KOPT-K1 (cell line): ENCODE data around the gene ASPA.

ENCODE experiments used
- H3K27ac ChIP-seq: fragments of 200-600 bp; sonication (generic); 2 replicates; pipeline ENCODE4 v1.5.1; 2016; ENCODE audit warnings: antibody characterized with exemption, mild to moderate bottlenecking, low read depth, low read length; ENCODE audit not compliant: poor library complexity, severe bottlenecking
- H3K36me3 ChIP-seq: fragments of 200-600 bp; sonication (generic); 2 replicates; pipeline ENCODE4 v1.5.1; 2017; ENCODE audit warnings: antibody characterized with exemption, mild to moderate bottlenecking, low read length, moderate library complexity; ENCODE audit not compliant: insufficient read depth
- H3K9me3 ChIP-seq: fragments of 200-600 bp; sonication (generic); 2 replicates; pipeline ENCODE4 v1.5.1; 2017; ENCODE audit warnings: antibody characterized with exemption, low read length, mild to moderate bottlenecking; ENCODE audit not compliant: insufficient read depth, poor library complexity, severe bottlenecking

The ASPA gene

GRCh38 chr17:3535253-3535995 is 59.6 kb downstream of the ASPA start:
- no peak overlapping the region for H3K27ac ChIP-seq
- no peaks in the 10 kb centered on the region for H3K36me3 ChIP-seq

GRCh38 chr17:3536716-3537115 is 60.9 kb downstream of the ASPA start:
- Histone ChIP-seq H3K27ac (no peak overlapping the region), H3K36me3 (no peaks in the 10 kb centered on the region)

More at GRCh38 chr17:3535253-3535995, 59.6 kb downstream of the ASPA start:
- H3K9me3 ChIP-seq: no peaks in the 10 kb centered on the region

GRCh38 chr17:3539881-3540540 is 64.2 kb downstream of the ASPA start:
- Histone ChIP-seq H3K9me3 (no peaks in the 10 kb centered on the region), H3K27ac (no peak overlapping the region), H3K36me3 (no peaks in the 10 kb centered on the region)

More at GRCh38 chr17:3536716-3537115, 60.9 kb downstream of the ASPA start:
- H3K9me3 ChIP-seq: no peaks in the 10 kb centered on the region

GRCh38 chr17:3542410-3543088 is 66.8 kb downstream of the ASPA start:
- H3K27ac ChIP-seq: no peak overlapping the region
- H3K9me3 ChIP-seq: no peaks in the 10 kb centered on the region
- no peaks in the 10 kb centered on the region for H3K36me3 ChIP-seq

GRCh38 chr17:3543453-3543852 is 67.7 kb downstream of the ASPA start:
- Histone ChIP-seq H3K9me3 (no peaks in the 10 kb centered on the region), H3K27ac (no peak overlapping the region), H3K36me3 (no peaks in the 10 kb centered on the region)

GRCh38 chr17:3544365-3544764 is 68.6 kb downstream of the ASPA start:
- Histone ChIP-seq H3K9me3 (no peaks in the 10 kb centered on the region), H3K36me3 (no peaks in the 10 kb centered on the region), H3K27ac (no peak overlapping the region)

- Histone ChIP-seq H3K27ac (no peak overlapping the region), H3K36me3 (no peaks in the 10 kb centered on the region), H3K9me3 (no peaks in the 10 kb centered on the region)
Observed at GRCh38 chr17:3545151-3545550, 69.4 kb downstream of the ASPA start.

GRCh38 chr17:3546521-3546920 is 70.7 kb downstream of the ASPA start:
- Histone ChIP-seq H3K27ac (no peak overlapping the region), H3K9me3 (no peaks in the 10 kb centered on the region), H3K36me3 (no peaks in the 10 kb centered on the region)

- Histone ChIP-seq H3K9me3 (no peaks in the 10 kb centered on the region), H3K27ac (no peak overlapping the region), H3K36me3 (no peaks in the 10 kb centered on the region)
Observed at GRCh38 chr17:3546997-3547396, 71.2 kb downstream of the ASPA start.

- H3K27ac ChIP-seq: no peak overlapping the region
- H3K36me3 ChIP-seq: no peaks in the 10 kb centered on the region
- no peaks in the 10 kb centered on the region for H3K9me3 ChIP-seq
Observed at GRCh38 chr17:3547628-3548027, 71.8 kb downstream of the ASPA start.

GRCh38 chr17:3549610-3550162 is 73.9 kb downstream of the ASPA start:
- Histone ChIP-seq H3K27ac (no peak overlapping the region), H3K36me3 (no peaks in the 10 kb centered on the region), H3K9me3 (no peaks in the 10 kb centered on the region)

GRCh38 chr17:3551189-3551588 is 75.4 kb downstream of the ASPA start:
- H3K9me3 ChIP-seq: no peaks in the 10 kb centered on the region
- no peaks in the 10 kb centered on the region for H3K36me3 ChIP-seq
- H3K27ac ChIP-seq: no peak overlapping the region

GRCh38 chr17:3552916-3553315 is 77.1 kb downstream of the ASPA start:
- Histone ChIP-seq H3K27ac (no peak overlapping the region), H3K36me3 (no peaks in the 10 kb centered on the region), H3K9me3 (no peaks in the 10 kb centered on the region)
